HUES64 (cell line): ENCODE measurements around the gene ALDH3A1. TPM values are rescaled to one million over a fixed set of nuclear protein-coding genes. Genes with fewer than 3 reads are reported as not detected.

Source experiments
- H3K27ac ChIP-seq: 2 replicates; pipeline ENCODE4 v1.7.0; 2013; ENCODE audit warnings: low read depth, low read length, inconsistent platforms
- H3K27me3 ChIP-seq: 2 replicates; pipeline ENCODE4 v1.6.1; 2013; ENCODE audit warnings: mild to moderate bottlenecking, low read length; ENCODE audit not compliant: insufficient read depth
- H3K36me3 ChIP-seq: 2 replicates; pipeline ENCODE4 v1.6.1; 2013; ENCODE audit warnings: mild to moderate bottlenecking, low read length; ENCODE audit not compliant: insufficient read depth
- H3K4me1 ChIP-seq: 2 replicates; pipeline ENCODE4 v1.6.1; 2013; ENCODE audit warnings: mild to moderate bottlenecking, low read length, moderate library complexity; ENCODE audit not compliant: insufficient read depth
- H3K4me3 ChIP-seq: 2 replicates; pipeline ENCODE4 v1.5.1; 2013; ENCODE audit warnings: mild to moderate bottlenecking, low read length, moderate library complexity
- H3K9ac ChIP-seq: 2 replicates; pipeline ENCODE4 v1.6.1; 2013; ENCODE audit warnings: mild to moderate bottlenecking, low read depth, low read length
- H3K9me3 ChIP-seq: 2 replicates; pipeline ENCODE4 v1.6.1; 2013; ENCODE audit warnings: low read depth, low read length; ENCODE audit not compliant: insufficient read depth
- WGBS: fragments of 150-250, 120-280 bp; methylation state at CpG from one replicate; pipeline ENCODE4 v1.1.7; 2013; ENCODE audit warnings: missing lambda C conversion rate; 5-methylcytosine and 5-hydroxymethylcytosine counted together
- polyA plus RNA-seq, 2 experiments: library from polyadenylated mRNA; stranded (reverse); fragments of 50-300 nt; gene quantifications; one replicate each; pipeline ENCODE4 v1.2.3, GENCODE V29; 2013

ALDH3A1 gene
- 0.75 TPM for polyA plus RNA-seq (2013, experiment 1 of 2)
- polyA plus RNA-seq (2013, experiment 2 of 2) = 0.76 TPM

- 83% methylated on average over 25 of the region's 25 CpGs for WGBS
- H3K4me3 ChIP-seq = no peak within 1 kb of the TSS
- no peaks in the 10 kb centered on the region for H3K9me3 ChIP-seq
- H3K27ac ChIP-seq = no peak within 1 kb of the TSS
- H3K4me1 ChIP-seq = no peaks in the 10 kb centered on the region
- peaks cover 11% of the 10 kb centered on the region for H3K27me3 ChIP-seq
- H3K9ac ChIP-seq = no peak within 1 kb of the TSS
- H3K36me3 ChIP-seq = no peaks in the 10 kb centered on the region
These were observed at the start of gene ALDH3A1 for GRCh38 chr17:19747829-19748806. ALDH3A1 (minus strand) TSS chr17:19748298; CDS start chr17:19745129, 3,169 bp downstream.

DNA sequence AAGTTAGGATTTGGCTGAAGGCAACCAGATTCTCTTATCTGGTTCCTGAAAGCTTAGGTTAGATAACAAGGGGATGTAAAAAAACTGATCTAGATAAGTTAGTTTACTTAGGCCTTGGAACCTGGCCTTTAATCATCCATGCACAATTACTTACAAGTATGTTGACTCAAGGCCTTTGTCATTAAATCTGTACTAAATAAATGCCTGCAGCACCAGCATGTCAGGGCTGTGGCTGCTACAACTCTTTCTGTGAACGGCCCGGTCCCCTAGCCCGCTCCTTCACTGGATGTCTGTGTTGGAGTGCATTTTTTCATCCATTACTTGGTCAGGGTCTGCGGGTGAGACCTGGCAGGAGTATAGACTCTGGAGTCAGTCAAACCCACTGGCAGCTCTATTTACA lies 48.4 kb upstream of the ALDH3A1 start:
- no peak overlapping the region for H3K27ac ChIP-seq
- H3K36me3 ChIP-seq = peaks cover 42% of the 10 kb centered on the region
- peaks cover 36% of the 10 kb centered on the region for H3K9me3 ChIP-seq
- H3K9ac ChIP-seq = no peak overlapping the region
- H3K4me1 ChIP-seq = no peaks in the 10 kb centered on the region
- no peaks in the 10 kb centered on the region for H3K27me3 ChIP-seq
- H3K4me3 ChIP-seq = no peak overlapping the region
- WGBS = 96% methylated on average over 4 of the region's 4 CpGs

DNA sequence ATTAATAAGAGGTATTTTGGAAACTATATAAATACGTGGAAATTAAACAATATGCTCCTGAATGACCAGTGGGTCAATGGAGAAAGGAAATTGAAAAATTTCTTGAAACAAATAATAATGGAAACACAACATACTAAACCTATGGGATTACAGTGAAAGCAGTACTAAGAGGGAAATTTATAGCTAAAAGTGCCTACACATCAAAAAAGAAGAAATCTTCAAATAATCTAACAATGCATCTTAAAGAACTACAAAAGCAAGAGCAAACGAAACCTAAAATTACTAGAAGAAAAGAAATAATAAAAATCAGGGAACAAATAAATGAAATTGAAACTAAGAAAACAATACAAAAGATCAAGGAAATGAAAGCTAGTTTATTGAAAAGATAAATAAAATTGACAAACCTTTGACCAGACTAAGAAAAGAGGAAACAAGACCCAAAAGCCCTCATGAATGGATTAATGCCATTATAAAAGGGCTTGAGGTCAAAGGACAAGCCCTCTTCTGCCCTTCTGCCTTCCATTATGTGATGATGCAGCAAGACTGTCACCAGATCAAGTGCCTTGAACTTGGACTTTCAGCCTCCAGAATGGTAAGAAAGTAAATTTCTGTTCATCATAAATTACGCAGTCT lies 43.9 kb upstream of the ALDH3A1 start:
- 90% methylated on average over 1 of the region's 3 CpGs for WGBS
- no peaks in the 10 kb centered on the region for H3K4me1 ChIP-seq
- no peak overlapping the region for H3K27ac ChIP-seq
- H3K9ac ChIP-seq = no peak overlapping the region
- H3K27me3 ChIP-seq = no peaks in the 10 kb centered on the region
- peaks cover 40% of the 10 kb centered on the region for H3K36me3 ChIP-seq
- peaks cover 24% of the 10 kb centered on the region for H3K9me3 ChIP-seq
- H3K4me3 ChIP-seq = no peak overlapping the region

DNA sequence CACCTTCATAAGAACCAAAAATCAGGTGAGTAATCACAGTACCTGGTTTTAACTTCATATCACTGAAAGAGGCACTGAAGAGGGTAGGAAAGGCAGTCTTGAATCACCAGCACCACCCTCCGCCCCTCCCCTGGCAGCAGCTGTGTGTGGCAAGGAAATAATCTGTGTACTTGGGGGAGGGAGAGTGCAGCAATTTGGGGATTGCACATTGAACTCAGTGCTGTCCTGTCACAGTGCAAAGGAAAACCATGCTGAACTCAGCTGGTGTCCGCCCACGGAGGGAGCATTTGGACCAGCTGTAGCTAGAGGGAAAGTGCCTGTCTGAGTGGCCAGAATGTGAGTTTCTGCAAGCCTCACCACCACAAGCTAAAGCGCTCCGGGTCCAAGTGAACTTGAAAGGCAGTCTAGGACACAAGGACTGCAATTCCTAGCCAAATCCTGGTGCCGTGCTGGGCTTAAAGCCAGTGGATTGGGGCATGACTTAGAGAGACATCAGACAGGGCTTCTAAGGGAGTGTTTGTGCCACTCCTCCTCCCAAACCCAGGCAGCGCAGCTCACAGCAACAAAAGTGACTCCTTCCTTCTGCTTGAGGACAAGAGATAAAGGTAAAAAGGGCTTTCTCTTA lies 39.7 kb upstream of the ALDH3A1 start:
- no peak overlapping the region for H3K4me3 ChIP-seq
- H3K9me3 ChIP-seq = 0 out of 2 replicates have a peak, but pooled peaks cover under 1% of the 10 kb centered on the region
- H3K9ac ChIP-seq = no peak overlapping the region
- peaks cover 10% of the 10 kb centered on the region; the same call in 1 of the 2 replicates for H3K36me3 ChIP-seq
- 97% methylated on average over 7 of the region's 7 CpGs for WGBS
- H3K4me1 ChIP-seq = no peaks in the 10 kb centered on the region
- no peaks in the 10 kb centered on the region for H3K27me3 ChIP-seq
- H3K27ac ChIP-seq = no peak overlapping the region

DNA sequence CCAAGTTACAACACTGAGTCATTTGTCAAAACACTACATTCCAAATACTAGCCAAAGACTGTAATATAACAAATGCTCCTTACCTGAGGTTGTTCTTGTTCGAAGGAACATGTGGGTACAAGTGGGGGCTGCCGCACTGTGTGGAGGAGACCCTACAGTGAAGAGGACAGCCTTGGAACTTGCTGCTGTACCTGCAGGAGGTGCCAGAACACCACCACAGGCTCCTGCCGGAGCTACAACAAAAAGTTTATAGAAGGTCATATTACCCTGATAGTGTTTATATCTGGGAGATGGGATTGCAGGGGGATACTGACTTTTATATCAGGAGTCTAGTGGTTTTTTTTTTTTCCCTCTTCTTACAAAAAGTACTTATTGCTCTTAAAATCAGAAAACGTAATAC lies 37.8 kb upstream of the ALDH3A1 start:
- H3K27me3 ChIP-seq = no peaks in the 10 kb centered on the region
- H3K36me3 ChIP-seq = peaks cover 13% of the 10 kb centered on the region; the same call in 1 of the 2 replicates
- 93% methylated on average over 3 of the region's 4 CpGs for WGBS
- no peak overlapping the region for H3K27ac ChIP-seq
- no peaks in the 10 kb centered on the region for H3K4me1 ChIP-seq
- no peaks in the 10 kb centered on the region for H3K9me3 ChIP-seq
- H3K4me3 ChIP-seq = no peak overlapping the region
- H3K9ac ChIP-seq = no peak overlapping the region

GRCh38 chr17:19781488-19782458 lies 33.7 kb upstream of the ALDH3A1 start:
- Histone ChIP-seq H3K27ac (no peak overlapping the region), H3K36me3 (peaks cover 5% of the 10 kb centered on the region; the same call in 1 of the 2 replicates), H3K9me3 (no peaks in the 10 kb centered on the region), H3K4me3 (no peak overlapping the region), H3K9ac (no peak overlapping the region), H3K4me1 (no peaks in the 10 kb centered on the region), H3K27me3 (no peaks in the 10 kb centered on the region)
- WGBS = 97% methylated on average over 7 of the region's 9 CpGs

DNA sequence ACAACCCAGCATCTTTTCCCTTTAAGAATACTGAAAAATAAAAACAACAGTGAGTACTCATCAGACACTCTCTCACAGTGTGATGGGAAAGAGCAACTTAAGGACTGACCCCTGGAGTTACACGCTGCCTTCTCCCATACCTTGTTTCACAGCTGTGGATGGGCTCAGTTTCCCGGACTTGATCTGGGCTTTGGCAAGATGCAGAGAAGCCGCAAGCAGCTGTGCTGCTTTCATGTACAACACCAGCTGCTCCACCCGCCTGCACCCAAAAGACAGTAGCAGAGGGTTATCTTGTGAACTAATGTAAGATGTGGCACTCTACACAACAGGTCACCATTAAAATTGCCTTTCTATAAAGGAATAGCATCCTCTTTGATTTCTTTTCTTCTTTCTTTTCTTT lies 32.7 kb upstream of the ALDH3A1 start:
- Histone ChIP-seq H3K9ac (no peak overlapping the region), H3K27ac (no peak overlapping the region)
- WGBS = 95% methylated on average over 3 of the region's 4 CpGs

GRCh38 chr17:19773534-19773933 lies 25.4 kb upstream of the ALDH3A1 start:
- Histone ChIP-seq H3K36me3 (peaks cover 10% of the 10 kb centered on the region; the same call in 1 of the 2 replicates), H3K9me3 (no peaks in the 10 kb centered on the region), H3K4me3 (no peak overlapping the region), H3K9ac (no peak overlapping the region), H3K27me3 (no peaks in the 10 kb centered on the region), H3K4me1 (no peaks in the 10 kb centered on the region; the same call in 1 of the 2 replicates), H3K27ac (no peak overlapping the region)
- 87% methylated on average over 5 of the region's 6 CpGs for WGBS

More for the DNA sequence above, 32.7 kb upstream of the ALDH3A1 start:
- H3K4me1 ChIP-seq = no peaks in the 10 kb centered on the region
- no peaks in the 10 kb centered on the region for H3K9me3 ChIP-seq
- peaks cover 10% of the 10 kb centered on the region for H3K36me3 ChIP-seq
- H3K4me3 ChIP-seq = no peak overlapping the region
- no peaks in the 10 kb centered on the region for H3K27me3 ChIP-seq

DNA sequence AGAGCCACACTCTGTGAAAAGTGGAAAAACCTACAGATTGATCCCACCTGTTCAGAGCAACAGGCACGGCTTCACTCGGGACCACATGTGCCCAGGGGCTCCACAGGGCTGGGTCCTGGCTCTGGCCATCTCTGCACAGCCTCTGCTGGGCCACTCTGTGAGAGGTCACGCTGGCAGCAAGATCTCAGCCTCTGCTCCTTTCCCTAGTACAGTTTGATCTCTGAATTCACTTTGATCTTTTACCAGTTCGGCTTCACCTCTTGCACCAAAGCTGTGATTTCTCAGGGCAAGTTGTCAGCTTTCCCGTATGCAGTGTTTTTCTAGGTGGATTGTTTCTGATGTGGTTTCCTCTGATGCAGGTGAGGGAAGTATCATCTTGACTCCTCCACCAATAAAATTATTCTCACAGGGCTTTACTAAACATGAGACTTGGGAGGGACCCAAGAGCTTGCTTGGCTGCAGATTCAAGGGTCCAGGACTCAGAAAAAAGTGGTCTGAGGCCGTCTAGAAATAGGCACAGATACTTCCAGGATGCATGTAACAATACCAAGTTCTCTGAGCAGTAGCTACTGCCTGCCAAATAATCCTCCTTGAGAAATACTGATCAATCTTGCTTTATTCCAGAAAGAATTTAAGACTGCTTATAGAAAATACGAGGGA lies 24.0 kb upstream of the ALDH3A1 start:
- WGBS = 80% methylated on average over 7 of the region's 7 CpGs

More for the DNA sequence above, 24.0 kb upstream of the ALDH3A1 start:
- Histone ChIP-seq H3K27me3 (no peaks in the 10 kb centered on the region), H3K4me3 (no peak overlapping the region), H3K4me1 (no peaks in the 10 kb centered on the region; the same call in 1 of the 2 replicates), H3K36me3 (peaks cover 8% of the 10 kb centered on the region; the same call in 1 of the 2 replicates), H3K9ac (no peak overlapping the region), H3K9me3 (no peaks in the 10 kb centered on the region), H3K27ac (no peak overlapping the region)
